AG04450 (cell line): Measurements from ENCODE around the gene LTK. TPM values are rescaled to one million over a fixed set of nuclear protein-coding genes. Genes with fewer than 3 reads are reported as not detected.
A peak's percentile ranks its signal among the peaks of the same experiment; 100 is the strongest.

Experiments
- CTCF ChIA-PET: fragments of 300-600, 350-600 bp; formaldehyde crosslinking; extraction: SDS; loops from one replicate; lab custom pipeline; 2022; ENCODE audit warnings: antibody characterized with exemption, inconsistent platforms; lab: Charles Lee
- POLR2A ChIA-PET: fragments of 350-600 bp; formaldehyde crosslinking; extraction: SDS; loops from one replicate; lab custom pipeline; 2021; ENCODE audit warnings: antibody characterized with exemption, inconsistent platforms; lab: Yijun Ruan, JAX
- DNase-seq: peaks from one replicate; pipeline ENCODE4 v3.0.0-alpha.2; 2011; ENCODE audit warnings: low read depth, low spot score
- H3K27ac ChIP-seq: one replicate; pipeline ENCODE4 v1.5.1; 2012; ENCODE audit warnings: low read depth, low read length, control low read depth
- H3K27me3 ChIP-seq: one replicate; pipeline ENCODE4 v1.6.0; 2012; ENCODE audit warnings: low read length; ENCODE audit not compliant: control insufficient read depth, insufficient read depth
- H3K4me3 ChIP-seq: 2 replicates; pipeline ENCODE4 v1.5.1; 2011; ENCODE audit warnings: mild to moderate bottlenecking, low read depth, low read length, control low read depth
- H3K9me3 ChIP-seq: 2 replicates; pipeline ENCODE4 v1.5.1; 2012; ENCODE audit warnings: low read length; ENCODE audit not compliant: control insufficient read depth, insufficient read depth
- polyA plus RNA-seq: library from polyadenylated mRNA; depleted of rRNA; stranded (reverse); fragments of >200 nt; gene quantifications from 2 replicates; pipeline ENCODE4 v1.2.3, GENCODE V29; 2011
- TF ChIP-seq, protein P1 (sequence below): IDR thresholded peaks from 2 replicates; pipeline ENCODE4 v1.5.1; 2011; ENCODE audit warnings: low read depth, low read length, control low read depth, inconsistent platforms

The LTK gene
- polyA plus RNA-seq, 1 experiment, result 0.09 TPM

DNA sequence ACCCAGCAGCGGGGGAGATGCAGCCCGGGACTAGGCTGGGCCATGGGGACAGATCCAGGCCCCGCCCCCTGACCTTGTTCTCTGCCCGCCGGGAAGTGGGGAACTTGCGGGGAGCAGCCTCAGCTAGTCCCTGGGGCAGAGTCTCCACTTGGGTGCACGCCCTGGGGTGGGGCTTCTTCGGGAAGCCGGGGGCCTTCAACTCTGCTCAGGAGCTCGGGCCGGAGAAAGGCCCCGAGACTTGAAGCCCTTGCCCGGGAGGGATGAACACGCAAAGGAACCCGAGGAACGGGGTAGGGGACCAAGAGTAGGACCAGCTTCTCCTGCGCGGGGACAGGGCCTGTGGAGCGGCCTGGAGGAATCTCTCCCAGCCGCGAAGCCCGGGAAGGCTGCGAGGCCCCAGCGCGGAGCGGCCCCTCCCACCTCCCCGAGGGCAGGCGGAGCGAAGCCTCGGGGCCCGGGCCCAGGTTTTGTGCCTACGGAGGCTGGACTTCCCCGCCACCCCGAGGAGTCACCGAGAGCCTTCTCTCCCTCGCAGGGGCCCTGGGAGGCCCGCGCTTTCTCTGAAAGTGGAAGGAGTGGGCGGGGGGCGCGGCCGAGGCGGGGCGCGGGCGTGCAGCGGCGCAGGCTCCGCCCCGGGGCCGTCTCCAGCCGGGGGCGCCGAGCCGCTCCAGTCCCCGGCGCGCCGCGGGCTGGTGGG, 20.3 kb downstream of the LTK start, which contains the start of gene ITPKA:
Gene ITPKA (plus strand): TSS at position 670 of the 697 bp plus-strand sequence. CDS start 54 bp downstream, outside the sequence.
- CTCF ChIA-PET, result no interaction called here
- no peaks in the 10 kb centered on the region; the same call in 1 of the 2 replicates for H3K9me3 ChIP-seq
- POLR2A ChIA-PET, result interaction anchor here (0.6 to 1.5 kb wide), 3 partner anchors 9 to 51 kb away, joined by 3 to 7 read pairs (median 3); partner anchors contain the start of gene RPAP1
- DNase-seq, result peak; percentile 29
- H3K4me3 ChIP-seq, result peak within 1 kb of the TSS; percentile 59
- H3K27ac ChIP-seq, result peak within 1 kb of the TSS; percentile 81
- TF ChIP-seq, protein P1, sequence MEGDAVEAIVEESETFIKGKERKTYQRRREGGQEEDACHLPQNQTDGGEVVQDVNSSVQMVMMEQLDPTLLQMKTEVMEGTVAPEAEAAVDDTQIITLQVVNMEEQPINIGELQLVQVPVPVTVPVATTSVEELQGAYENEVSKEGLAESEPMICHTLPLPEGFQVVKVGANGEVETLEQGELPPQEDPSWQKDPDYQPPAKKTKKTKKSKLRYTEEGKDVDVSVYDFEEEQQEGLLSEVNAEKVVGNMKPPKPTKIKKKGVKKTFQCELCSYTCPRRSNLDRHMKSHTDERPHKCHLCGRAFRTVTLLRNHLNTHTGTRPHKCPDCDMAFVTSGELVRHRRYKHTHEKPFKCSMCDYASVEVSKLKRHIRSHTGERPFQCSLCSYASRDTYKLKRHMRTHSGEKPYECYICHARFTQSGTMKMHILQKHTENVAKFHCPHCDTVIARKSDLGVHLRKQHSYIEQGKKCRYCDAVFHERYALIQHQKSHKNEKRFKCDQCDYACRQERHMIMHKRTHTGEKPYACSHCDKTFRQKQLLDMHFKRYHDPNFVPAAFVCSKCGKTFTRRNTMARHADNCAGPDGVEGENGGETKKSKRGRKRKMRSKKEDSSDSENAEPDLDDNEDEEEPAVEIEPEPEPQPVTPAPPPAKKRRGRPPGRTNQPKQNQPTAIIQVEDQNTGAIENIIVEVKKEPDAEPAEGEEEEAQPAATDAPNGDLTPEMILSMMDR, result no peak
- peaks cover 20% of the 10 kb centered on the region for H3K27me3 ChIP-seq

DNA sequence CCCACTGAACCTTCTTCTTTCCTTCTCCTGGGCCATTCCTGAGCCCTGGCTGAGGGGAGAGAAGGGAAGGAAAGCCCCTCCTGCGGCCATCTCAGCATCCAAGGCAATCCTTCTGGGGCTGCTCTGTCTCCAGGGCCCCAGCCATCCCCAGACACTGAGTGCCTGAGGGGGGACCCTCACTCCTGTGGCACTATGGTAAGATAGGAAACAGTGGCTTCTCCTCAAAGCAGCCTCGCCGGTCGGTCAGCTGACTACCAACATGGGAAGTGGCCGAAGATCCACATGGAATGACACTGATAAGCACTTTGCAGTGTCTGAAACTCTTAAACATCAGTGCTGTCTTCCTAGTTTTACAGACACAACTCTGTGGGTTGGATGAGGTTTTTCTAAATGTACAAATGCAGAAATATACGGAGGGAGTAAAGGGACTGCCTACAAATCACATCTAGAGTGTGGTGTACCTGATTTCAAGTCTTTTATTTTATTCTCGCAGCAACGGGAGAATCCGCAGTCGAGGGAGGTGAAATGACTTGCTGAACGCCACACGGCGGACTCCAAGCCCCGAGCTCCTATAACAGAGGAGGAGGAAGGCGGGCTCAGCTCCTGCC, 20.9 kb downstream of the LTK start:
- DNase-seq, result no peak
- peak overlapping the region; percentile 59 for H3K4me3 ChIP-seq
- TF ChIP-seq, protein P1, result no peak
- H3K9me3 ChIP-seq, result no peaks in the 10 kb centered on the region; the same call in 1 of the 2 replicates
- POLR2A ChIA-PET, result interaction anchor here (0.6 to 1.5 kb wide), 3 partner anchors 9 to 51 kb away, joined by 3 to 7 read pairs (median 3); partner anchors contain the start of gene RPAP1
- CTCF ChIA-PET, result no interaction called here
- peak overlapping the region; percentile 81 for H3K27ac ChIP-seq
- H3K27me3 ChIP-seq, result peaks cover 20% of the 10 kb centered on the region

DNA sequence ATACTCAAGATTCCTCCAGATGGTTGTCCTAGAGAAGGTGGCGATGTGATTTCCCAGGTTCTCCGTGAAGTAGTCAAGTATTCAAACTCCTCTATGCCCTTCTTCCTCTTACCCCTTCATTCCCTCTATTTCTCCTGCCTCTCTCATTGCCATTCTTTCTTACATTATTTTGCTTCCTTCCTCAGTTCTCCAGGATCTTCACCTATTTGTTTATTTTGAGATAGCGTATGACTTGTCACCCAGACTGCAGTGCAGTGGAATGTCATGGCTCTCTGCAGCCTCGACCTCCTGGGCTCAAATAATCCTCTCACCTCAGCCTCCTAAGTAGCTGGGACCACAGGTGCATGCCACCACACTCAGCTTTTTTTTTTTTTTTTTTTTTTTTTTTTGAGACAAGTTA, 21.7 kb downstream of the LTK start:
- ChIA-PET CTCF (no interaction called here), POLR2A (interaction anchor here (0.6 to 1.1 kb wide), 2 partner anchors 34 to 282 kb away, joined by 3 to 4 read pairs; partner anchors contain the start of gene MAPKBP1)
- DNase-seq, result no peak
- Histone ChIP-seq H3K27ac (no peak overlapping the region), H3K9me3 (no peaks in the 10 kb centered on the region; the same call in 1 of the 2 replicates), H3K27me3 (peaks cover 20% of the 10 kb centered on the region), H3K4me3 (no peak overlapping the region)
- TF ChIP-seq, protein P1, result no peak

DNA sequence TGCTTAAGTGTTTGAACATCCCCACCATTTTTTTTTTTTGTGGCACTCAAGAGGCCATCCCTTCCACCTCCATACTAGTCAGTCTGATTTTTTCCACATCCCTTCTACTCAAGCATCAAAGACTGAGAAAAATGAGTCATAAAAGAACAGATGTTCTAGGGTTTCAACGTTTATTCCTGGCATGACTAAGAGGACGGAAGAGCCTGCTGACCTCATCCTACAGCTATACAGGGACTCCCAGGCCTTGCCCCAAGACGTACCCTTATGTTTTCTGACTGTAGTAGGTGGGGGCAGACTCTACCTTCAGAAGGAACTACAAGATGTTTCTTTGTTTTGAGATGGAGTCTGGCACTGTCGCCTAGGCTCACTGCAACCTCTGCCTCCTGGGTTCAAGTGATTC, 23.3 kb downstream of the LTK start:
- ChIA-PET CTCF (interaction anchor here (1.3 kb wide), 1 partner anchor 24 kb away, joined by 6 read pairs; no protein-coding TSS in a partner anchor), POLR2A (interaction anchor here (0.6 to 0.7 kb wide), 4 partner anchors 49 to 290 kb away, joined by 3 to 7 read pairs (median 4); partner anchors contain the start of gene MGA)
- H3K27me3 ChIP-seq, result peaks cover 11% of the 10 kb centered on the region
- TF ChIP-seq, protein P1, result no peak
- H3K4me3 ChIP-seq, result no peak overlapping the region
- no peaks in the 10 kb centered on the region; the same call in 1 of the 2 replicates for H3K9me3 ChIP-seq
- peak overlapping the region; percentile 70 for H3K27ac ChIP-seq
- DNase-seq, result peak; percentile 92
